Right atrium auricular region (tissue), 2 donors: ENCODE measurements around the gene PTPN4. TPM values are rescaled to one million over a fixed set of nuclear protein-coding genes. Genes with fewer than 3 reads are reported as not detected.

ENCODE experiments used
- DNase-seq: peaks from one replicate; pipeline ENCODE4 v3.0.0-alpha.2; 2019; ENCODE audit warnings: low spot score
- H3K27ac ChIP-seq, 2 donors: fragments of 200-600 bp; sonication (generic); 1 replicate in 1 of 2; 2 replicates in 1 of 2; pipeline ENCODE4 v1.5.1; 2016 to 2019
- H3K27me3 ChIP-seq, 2 donors: fragments of 200-600 bp; sonication (generic); one replicate each; pipeline versions ENCODE4 v1.5.1 to v1.6.0; 2017 to 2019
- H3K36me3 ChIP-seq: fragments of 200-600 bp; sonication (generic); one replicate; pipeline ENCODE4 v1.5.1; 2016
- H3K4me1 ChIP-seq, 2 donors: fragments of 200-600 bp; sonication (generic); one replicate each; pipeline versions ENCODE4 v1.5.1 to v1.6.0; 2017 to 2019
- H3K4me3 ChIP-seq, 2 donors: fragments of 200-600 bp; sonication (generic); 1 replicate in 1 of 2; 2 replicates in 1 of 2; pipeline ENCODE4 v1.5.1; 2017 to 2019; ENCODE audit warnings: mild to moderate bottlenecking in 1 of 2, moderate library complexity in 1 of 2
- H3K9me3 ChIP-seq, 2 donors: fragments of 200-600 bp; sonication (generic); one replicate each; pipeline ENCODE4 v1.5.1; 2019
- CTCF ChIP-seq, 2 donors: fragments of 200-600 bp; sonication (generic); IDR thresholded peaks; one replicate each; pipeline ENCODE4 v1.5.1; 2019; ENCODE audit warnings: antibody characterized with exemption in 2 of 2
- total RNA-seq, 2 donors: library from RNA; depleted of rRNA; stranded (reverse); fragments of >200 nt; gene quantifications; one replicate each; pipeline ENCODE4 v1.1.0, GENCODE V29; 2016

Gene PTPN4
- total RNA-seq, 2 donors from 2014 or later: 23.7 to 44.1 TPM

GRCh38 chr2:119727493-119727892, 32.2 kb upstream of the PTPN4 start:
- no peak for TF ChIP-seq CTCF (IDR thresholded peaks at IDR 0.05)
- no peak overlapping the region for H3K4me3 ChIP-seq
- H3K27me3 ChIP-seq: no peaks in the 10 kb centered on the region
- H3K4me1 ChIP-seq: no peaks in the 10 kb centered on the region
- H3K27ac ChIP-seq: no peak overlapping the region
- DNase-seq: no peak
- H3K9me3 ChIP-seq: no peaks in the 10 kb centered on the region
- no peaks in the 10 kb centered on the region for H3K36me3 ChIP-seq

GRCh38 chr2:119728421-119728820, 31.3 kb upstream of the PTPN4 start:
- TF ChIP-seq CTCF (IDR thresholded peaks at IDR 0.05): no peak
- no peaks in the 10 kb centered on the region for H3K27me3 ChIP-seq
- no peaks in the 10 kb centered on the region for H3K9me3 ChIP-seq
- no peak overlapping the region for H3K27ac ChIP-seq
- no peaks in the 10 kb centered on the region for H3K36me3 ChIP-seq
- H3K4me3 ChIP-seq: no peak overlapping the region
- H3K4me1 ChIP-seq: no peaks in the 10 kb centered on the region
- DNase-seq: no peak

GRCh38 chr2:119730671-119731177, 29.0 kb upstream of the PTPN4 start:
- Histone ChIP-seq H3K27ac (no peak overlapping the region), H3K9me3 (no peaks in the 10 kb centered on the region), H3K4me3 (no peak overlapping the region), H3K36me3 (no peaks in the 10 kb centered on the region), H3K27me3 (no peaks in the 10 kb centered on the region), H3K4me1 (no peaks in the 10 kb centered on the region)
- no peak for TF ChIP-seq CTCF (IDR thresholded peaks at IDR 0.05)
- DNase-seq: no peak

GRCh38 chr2:119731983-119732382, 27.7 kb upstream of the PTPN4 start:
- no peak for TF ChIP-seq CTCF (IDR thresholded peaks at IDR 0.05)
- H3K36me3 ChIP-seq: no peaks in the 10 kb centered on the region
- H3K9me3 ChIP-seq: no peaks in the 10 kb centered on the region
- no peaks in the 10 kb centered on the region for H3K4me1 ChIP-seq
- H3K4me3 ChIP-seq: no peak overlapping the region
- DNase-seq: no peak
- no peak overlapping the region for H3K27ac ChIP-seq
- no peaks in the 10 kb centered on the region for H3K27me3 ChIP-seq

- H3K4me3 ChIP-seq: no peak overlapping the region
- TF ChIP-seq CTCF (IDR thresholded peaks at IDR 0.05): no peak
- H3K27ac ChIP-seq: no peak overlapping the region
- DNase-seq: no peak
- H3K4me1 ChIP-seq: no peaks in the 10 kb centered on the region
- H3K27me3 ChIP-seq: no peaks in the 10 kb centered on the region
- H3K9me3 ChIP-seq: no peaks in the 10 kb centered on the region
- H3K36me3 ChIP-seq: no peaks in the 10 kb centered on the region
These were observed 27.0 kb upstream of the PTPN4 start for GRCh38 chr2:119732601-119733164.

GRCh38 chr2:119734047-119734446, 25.7 kb upstream of the PTPN4 start:
- no peaks in the 10 kb centered on the region for H3K9me3 ChIP-seq
- H3K27ac ChIP-seq: no peak overlapping the region
- H3K4me1 ChIP-seq: no peaks in the 10 kb centered on the region
- H3K36me3 ChIP-seq: no peaks in the 10 kb centered on the region
- no peaks in the 10 kb centered on the region for H3K27me3 ChIP-seq
- TF ChIP-seq CTCF (IDR thresholded peaks at IDR 0.05): no peak
- no peak overlapping the region for H3K4me3 ChIP-seq
- DNase-seq: no peak
